T47D (cell line): ENCODE data around the gene AGBL1.

Experiments
- DNase-seq, 2 experiments: peaks; one replicate each; pipeline versions ENCODE4 v3.0.0 to v3.0.0-alpha.2; 2011 to 2012; ENCODE audit warnings: low read depth in 1 of 2, low spot score in 1 of 2
- JUND ChIP-seq: IDR thresholded peaks from 2 replicates; pipeline ENCODE4 v1.6.1; 2012; ENCODE audit warnings: low read depth
- in situ Hi-C: cut with HindIII; loops from 2 replicates; pipeline ENCODE4 v1.10.0; 2016; ENCODE audit warnings: low sequenced_read_pairs, low pct_unique_long_range_greater_than_20kb

AGBL1 gene

DNA sequence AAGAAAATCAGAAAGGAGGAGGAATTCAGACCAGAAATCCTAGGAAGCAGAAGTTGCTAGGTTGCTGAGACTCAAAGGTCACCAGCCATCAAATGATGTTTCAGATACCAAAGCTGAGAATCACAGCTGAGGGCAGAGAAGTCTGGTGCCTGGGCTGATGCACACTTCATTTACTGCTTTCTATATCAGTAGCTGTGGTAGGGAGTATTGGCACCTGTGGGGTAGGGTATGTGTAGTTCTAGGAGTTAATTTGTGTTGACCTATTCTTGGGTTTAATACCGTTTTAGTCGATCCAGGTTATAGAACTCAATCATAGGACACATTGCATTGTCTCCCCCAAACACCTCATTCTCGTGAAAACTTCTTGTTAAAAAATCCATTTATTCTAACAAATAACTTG is 529.6 kb downstream of the AGBL1 start:
- in situ Hi-C loops, result no loop called here
- no peak for DNase-seq
- no peak for TF ChIP-seq JUND

- in situ Hi-C loops, result no loop called here
- no peak for DNase-seq
- TF ChIP-seq JUND, result no peak
These were observed 530.4 kb downstream of the AGBL1 start for GRCh38 chr15:86610038-86610437.

DNA sequence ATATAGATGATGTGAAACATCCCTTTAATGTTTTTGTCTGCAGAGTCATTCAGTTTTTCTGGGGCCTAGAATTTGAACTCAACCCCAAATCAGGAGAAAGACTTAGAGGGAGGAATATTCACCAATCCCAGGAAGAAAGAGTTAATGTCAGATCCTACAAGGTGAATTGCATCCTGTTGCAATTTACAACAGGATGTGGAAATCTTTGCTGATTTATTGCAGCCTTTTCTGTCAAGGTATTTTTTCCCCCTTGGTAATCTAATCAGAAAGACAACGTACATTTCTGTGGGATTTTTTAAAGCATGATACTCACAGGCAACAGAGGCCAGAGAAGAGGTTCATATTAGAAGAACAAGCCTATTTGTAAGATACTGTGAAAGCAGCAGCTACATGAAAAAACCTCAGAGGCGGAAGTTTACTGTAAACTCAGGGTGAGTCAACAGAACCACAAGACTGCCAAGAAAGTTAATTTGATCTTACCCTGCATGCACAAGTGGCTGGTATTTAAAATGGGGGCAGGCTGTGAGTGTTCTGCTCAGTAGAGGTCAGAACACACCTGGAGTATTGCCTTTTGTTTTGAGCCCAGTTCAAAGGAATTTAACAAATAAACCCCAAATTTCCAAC is 531.9 kb downstream of the AGBL1 start:
- TF ChIP-seq JUND, result no peak

GRCh38 chr15:86615411-86615810 is 535.7 kb downstream of the AGBL1 start:
- in situ Hi-C loops, result no loop called here
- TF ChIP-seq JUND, result no peak
- no peak for DNase-seq

More for the DNA sequence above, 531.9 kb downstream of the AGBL1 start:
- in situ Hi-C loops, result no loop called here
- peak in 1 of 2 experiments; percentile 58 for DNase-seq

GRCh38 chr15:86615816-86616215 is 536.1 kb downstream of the AGBL1 start:
- no peak for TF ChIP-seq JUND

DNA sequence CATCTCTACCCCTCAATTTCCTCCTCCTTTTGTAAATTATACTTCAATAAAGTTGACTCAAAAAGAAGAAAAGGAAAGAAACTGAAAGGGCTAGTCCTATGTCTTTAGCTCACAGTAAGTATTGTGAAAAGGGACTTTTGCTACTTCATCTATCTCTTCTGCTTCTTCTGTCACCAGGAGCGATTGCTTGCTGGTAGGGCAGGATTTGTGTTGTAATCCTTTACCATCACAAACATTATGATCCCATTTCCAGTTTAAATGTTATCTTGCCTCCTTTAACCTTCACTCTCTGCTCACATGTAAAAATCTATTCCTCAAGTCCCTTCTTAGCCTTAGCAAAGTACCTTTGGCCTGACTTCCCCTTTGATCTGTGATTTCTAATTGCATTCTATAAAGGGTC is 537.1 kb downstream of the AGBL1 start:
- TF ChIP-seq JUND, result no peak
- no peak for DNase-seq
- in situ Hi-C loops, result no loop called here

More at GRCh38 chr15:86615816-86616215, 536.1 kb downstream of the AGBL1 start:
- DNase-seq, result no peak
- in situ Hi-C loops, result no loop called here

DNA sequence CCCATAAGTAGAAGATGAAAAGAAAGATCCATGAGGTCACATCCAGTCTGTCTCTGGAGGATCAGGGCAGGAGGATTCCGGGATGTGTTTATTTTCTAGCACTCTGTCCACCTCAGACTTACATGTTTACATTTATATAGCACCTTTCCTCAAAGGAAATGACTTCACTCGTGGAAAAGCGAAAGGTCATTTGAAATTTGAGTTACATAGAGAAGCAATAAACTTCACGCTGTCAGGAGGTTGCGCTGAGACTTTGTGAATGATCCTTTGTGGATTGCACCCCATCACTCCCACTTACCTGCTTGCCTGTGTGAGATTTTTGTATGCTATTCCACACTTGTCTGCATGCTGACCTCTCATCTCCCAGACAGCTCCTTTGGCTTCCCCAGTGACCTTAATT is 540.5 kb downstream of the AGBL1 start:
- DNase-seq, result no peak
- in situ Hi-C loops, result no loop called here

DNA sequence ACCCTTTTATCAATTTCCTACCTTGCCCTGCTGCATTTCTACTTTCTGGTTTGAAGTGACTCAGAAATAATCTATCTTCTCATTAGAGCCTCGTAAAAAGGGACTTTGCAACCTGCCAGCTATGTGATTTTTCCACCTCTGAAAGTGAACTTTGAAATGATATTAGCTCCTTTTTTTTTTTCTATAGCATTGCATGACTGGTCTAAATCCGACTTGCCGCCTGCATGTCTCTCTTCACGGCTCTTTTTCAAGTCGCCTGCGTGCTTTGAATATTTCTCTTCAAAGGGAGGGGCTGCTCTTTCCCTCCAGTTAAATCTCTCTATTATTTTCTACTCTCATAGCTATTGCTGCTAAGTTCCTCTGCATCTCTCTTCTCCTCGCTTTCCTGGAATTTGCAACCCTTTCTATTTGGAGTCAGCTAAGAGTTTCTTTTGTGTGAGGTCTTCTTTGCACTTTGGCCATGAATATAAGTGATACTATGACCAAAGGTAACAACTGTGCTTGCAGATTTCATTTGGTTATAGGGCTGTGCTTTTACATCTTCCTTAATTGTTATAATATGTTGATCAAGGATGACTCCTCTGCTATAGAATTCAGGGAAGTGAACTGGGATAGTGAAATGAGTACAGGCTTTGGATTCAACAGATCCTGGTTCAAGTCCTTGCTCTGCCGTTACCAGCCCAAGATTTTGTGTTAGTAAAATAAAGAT is 541.1 kb downstream of the AGBL1 start:
- in situ Hi-C loops, result no loop called here
- no peak for DNase-seq
- no peak for TF ChIP-seq JUND

More for the DNA sequence above, 540.5 kb downstream of the AGBL1 start:
- no peak for TF ChIP-seq JUND

- DNase-seq, result no peak
- in situ Hi-C loops, result no loop called here
- TF ChIP-seq JUND, result no peak
These were observed 543.6 kb downstream of the AGBL1 start for GRCh38 chr15:86623236-86623635.

GRCh38 chr15:86624261-86625036 is 544.8 kb downstream of the AGBL1 start:
- in situ Hi-C loops, result no loop called here

GRCh38 chr15:86629409-86630356 is 550.0 kb downstream of the AGBL1 start:
- DNase-seq, result no peak
- TF ChIP-seq JUND, result no peak
- in situ Hi-C loops, result no loop called here

More at GRCh38 chr15:86624261-86625036, 544.8 kb downstream of the AGBL1 start:
- TF ChIP-seq JUND, result no peak
- DNase-seq, result peak; percentile 14 to 82

- in situ Hi-C loops, result no loop called here
- no peak for TF ChIP-seq JUND
These were observed 551.3 kb downstream of the AGBL1 start for GRCh38 chr15:86630946-86631345.

DNA sequence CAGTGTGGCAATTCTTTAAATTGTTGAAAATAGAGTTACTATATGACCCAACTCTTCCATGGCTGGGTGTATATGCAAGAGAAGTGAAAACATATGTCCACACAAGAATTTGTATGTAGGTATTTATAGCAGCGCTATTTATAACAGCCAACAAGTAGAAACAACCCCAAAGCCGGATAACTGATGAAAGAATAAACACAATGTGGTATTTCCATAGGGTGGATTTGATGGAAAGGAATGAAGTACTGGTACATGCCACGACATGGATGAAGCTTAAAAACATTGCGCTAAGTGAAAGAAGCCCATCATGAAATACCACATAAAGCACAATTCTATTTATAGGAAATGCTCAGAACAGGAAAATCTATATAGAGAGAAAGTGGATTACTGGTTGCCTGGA is 554.5 kb downstream of the AGBL1 start:
- in situ Hi-C loops, result no loop called here
- no peak for TF ChIP-seq JUND
- no peak for DNase-seq

More at GRCh38 chr15:86630946-86631345, 551.3 kb downstream of the AGBL1 start:
- no peak for DNase-seq
